Bronchus fibroblast of lung (primary cell): ENCODE results near the gene RFLNA. TPM values are rescaled to one million over a fixed set of nuclear protein-coding genes. Genes with fewer than 3 reads are reported as not detected.

Experiments
- total RNA-seq: library from RNA; depleted of rRNA; stranded (reverse); fragments of >200 nt; gene quantifications from 2 replicates; pipeline ENCODE4 v1.2.3, GENCODE V29; 2015

The RFLNA gene
- total RNA-seq = 0.34 and 0.59 TPM in 2 replicates

DNA sequence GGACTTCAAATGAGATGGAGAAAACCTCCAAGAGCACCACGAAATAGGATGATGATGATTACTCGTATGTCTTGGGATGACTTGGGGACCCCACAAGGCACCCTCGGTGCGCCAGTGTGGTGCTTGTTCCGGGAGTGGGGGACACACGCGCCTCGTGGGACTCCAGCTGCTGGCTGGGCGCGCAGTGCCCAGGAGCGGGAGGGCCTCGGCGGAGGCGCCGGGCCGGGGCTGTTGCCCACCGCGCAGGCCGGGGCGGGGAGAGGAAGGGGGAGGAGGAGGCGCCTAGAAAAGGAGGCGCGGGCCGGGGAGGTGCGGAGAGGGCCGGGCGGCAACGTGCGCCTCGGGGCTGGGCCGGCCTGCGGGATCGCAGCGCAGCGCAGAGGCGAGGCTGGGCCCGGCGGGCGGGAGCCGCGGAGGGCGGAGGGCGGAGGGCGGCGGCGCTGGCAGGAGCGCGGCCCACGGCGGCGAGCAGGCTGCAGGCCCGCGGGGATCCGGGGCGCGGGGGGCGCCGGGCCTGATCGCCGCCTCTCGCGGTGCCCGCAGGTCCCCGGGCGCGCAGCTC lies at the start of gene RFLNA:
Gene RFLNA (plus strand): TSS at position 314 of the 562 bp plus-strand sequence. CDS start 337 bp downstream, outside the sequence.

